Measurements from ENCODE around the gene PLPP4. TPM values are rescaled to one million over a fixed set of nuclear protein-coding genes. Genes with fewer than 3 reads are reported as not detected.

PLPP4 gene
- total RNA-seq, 1 donor from 2014 or later: not detected

DNA sequence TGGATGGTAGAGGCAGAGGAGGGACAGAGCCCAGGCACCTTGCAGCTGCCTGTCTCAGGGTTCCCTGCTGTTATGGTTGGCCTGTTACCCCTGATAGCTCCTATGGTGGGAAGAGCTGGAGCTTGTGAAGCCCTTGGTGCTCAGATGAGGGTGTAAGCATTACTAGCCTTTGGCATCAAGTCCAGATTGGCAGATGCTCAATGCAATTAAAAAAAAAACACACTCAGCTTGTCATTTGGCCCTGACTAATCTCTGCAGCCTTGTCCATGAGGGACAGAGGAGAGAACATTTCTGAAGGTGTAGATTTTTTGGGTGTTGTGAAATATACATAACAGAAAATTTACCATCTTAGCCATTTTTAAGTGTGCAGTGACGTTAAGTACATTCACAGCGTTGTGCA, 86.3 kb downstream of the PLPP4 start:
- no peaks in the 10 kb centered on the region for H3K36me3 Mint-ChIP-seq

DNA sequence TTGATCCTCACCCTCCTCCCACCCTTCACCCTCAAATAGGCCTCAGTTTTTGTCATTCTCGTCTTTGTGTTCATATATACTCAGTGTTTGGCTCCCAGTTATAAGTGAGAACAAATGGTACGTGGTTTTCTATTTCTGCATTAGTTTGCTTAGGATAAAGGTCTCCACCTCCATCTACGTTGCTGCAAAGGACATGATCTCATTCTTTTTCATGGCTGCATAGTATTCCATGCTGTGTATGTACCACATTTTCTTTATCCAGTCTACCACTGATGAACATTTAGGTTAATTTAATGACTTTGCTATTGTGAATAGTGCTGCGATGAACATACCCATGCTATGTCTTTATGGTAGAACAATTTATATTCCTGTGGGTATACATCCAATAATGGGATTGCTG, 91.2 kb downstream of the PLPP4 start:
- peak overlapping the region; percentile 3 for H3K4me3 Mint-ChIP-seq
- H3K27ac ChIP-seq: no peak overlapping the region
- no peaks in the 10 kb centered on the region for H3K36me3 ChIP-seq
- no peaks in the 10 kb centered on the region for H3K4me1 ChIP-seq
- no peak overlapping the region for H3K27ac Mint-ChIP-seq
- H3K27me3 Mint-ChIP-seq (ENCODE audit: insufficient read depth, low read depth): no peaks in the 10 kb centered on the region
- H3K27me3 ChIP-seq: no peaks in the 10 kb centered on the region
- H3K4me3 ChIP-seq: no peak overlapping the region
- no peaks in the 10 kb centered on the region for H4K20me1 ChIP-seq (ENCODE audit: low read depth)
- TF ChIP-seq EZH2 (IDR thresholded peaks at IDR 0.05) (no peak), CTCF (IDR thresholded peaks at IDR 0.05) (no peak), EZH2phosphoT487 (IDR thresholded peaks at IDR 0.05) (no peak)
- H3F3A ChIP-seq (ENCODE audit: low read depth): no peaks in the 10 kb centered on the region
- H3K36me3 Mint-ChIP-seq: no peaks in the 10 kb centered on the region
- peaks cover 4% of the 10 kb centered on the region for H3K4me1 Mint-ChIP-seq
- DNase-seq (ENCODE audit: low spot score): no peak
- no peak overlapping the region for H2AFZ ChIP-seq (replicated peaks)
- H3K9me3 Mint-ChIP-seq: peaks cover 7% of the 10 kb centered on the region
- H3K9me3 ChIP-seq (ENCODE audit: low read depth): peaks cover 3% of the 10 kb centered on the region
- no peaks in the 10 kb centered on the region for H3K79me2 ChIP-seq (ENCODE audit: low read depth)
- H3K4me2 ChIP-seq: no peak overlapping the region
- no peak overlapping the region for H3K9ac ChIP-seq

More for the DNA sequence above, 86.3 kb downstream of the PLPP4 start:
- H3K9me3 ChIP-seq (ENCODE audit: low read depth): peaks cover under 1% of the 10 kb centered on the region
- peaks cover 34% of the 10 kb centered on the region for H3K4me1 ChIP-seq
- H3K9ac ChIP-seq: no peak overlapping the region
- Mint-ChIP-seq H3K4me1 (peaks cover 37% of the 10 kb centered on the region), H3K27me3 (ENCODE audit: insufficient read depth, low read depth) (peaks cover 8% of the 10 kb centered on the region), H3K27ac (no peak overlapping the region), H3K9me3 (no peaks in the 10 kb centered on the region), H3K4me3 (no peak overlapping the region)
- H3K79me2 ChIP-seq (ENCODE audit: low read depth): no peaks in the 10 kb centered on the region
- H3K27me3 ChIP-seq: no peaks in the 10 kb centered on the region
- H3K4me2 ChIP-seq: no peak overlapping the region
- no peak for DNase-seq (ENCODE audit: low spot score)
- no peak overlapping the region for H2AFZ ChIP-seq (replicated peaks)
- H3F3A ChIP-seq (ENCODE audit: low read depth): peaks cover 12% of the 10 kb centered on the region
- no peaks in the 10 kb centered on the region for H3K36me3 ChIP-seq
- TF ChIP-seq CTCF (IDR thresholded peaks at IDR 0.05) (no peak), EZH2 (IDR thresholded peaks at IDR 0.05) (no peak)
- H3K4me3 ChIP-seq: no peak overlapping the region
- no peak overlapping the region for H3K27ac ChIP-seq
- H4K20me1 ChIP-seq (ENCODE audit: low read depth): no peaks in the 10 kb centered on the region

DNA sequence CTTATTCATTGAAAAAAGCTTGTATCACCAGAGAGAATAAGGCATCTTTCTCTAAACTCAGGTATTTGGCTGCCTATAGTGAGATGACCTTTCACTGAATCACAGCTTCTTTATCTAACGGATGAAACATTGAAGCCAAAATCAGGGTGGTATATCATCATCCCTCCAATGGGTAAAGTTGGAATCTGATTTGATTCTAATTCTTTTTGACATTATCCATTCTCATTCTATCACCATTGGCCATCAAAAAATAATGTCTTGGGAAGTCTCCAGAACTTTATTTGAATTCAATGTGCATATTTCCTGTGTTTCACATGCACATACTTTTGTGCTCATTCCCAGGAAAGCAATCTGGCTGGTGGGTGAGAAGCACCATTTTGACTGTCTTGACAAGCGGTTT, 95.2 kb downstream of the PLPP4 start:
- no peaks in the 10 kb centered on the region for H3K36me3 ChIP-seq
- no peaks in the 10 kb centered on the region for H3K27me3 ChIP-seq
- no peak overlapping the region for H3K4me2 ChIP-seq
- H3K27me3 Mint-ChIP-seq (ENCODE audit: insufficient read depth, low read depth): peaks cover 4% of the 10 kb centered on the region
- H3K4me3 ChIP-seq: no peak overlapping the region
- no peaks in the 10 kb centered on the region for H3K79me2 ChIP-seq (ENCODE audit: low read depth)
- H3K36me3 Mint-ChIP-seq: no peaks in the 10 kb centered on the region
- H3K4me3 Mint-ChIP-seq: no peak overlapping the region
- H3K9me3 Mint-ChIP-seq: peaks cover 17% of the 10 kb centered on the region
- no peak for DNase-seq (ENCODE audit: low spot score)
- H3K9me3 ChIP-seq (ENCODE audit: low read depth): peaks cover 3% of the 10 kb centered on the region
- no peaks in the 10 kb centered on the region for H4K20me1 ChIP-seq (ENCODE audit: low read depth)
- H3K4me1 Mint-ChIP-seq: peaks cover 18% of the 10 kb centered on the region
- H3K9ac ChIP-seq: no peak overlapping the region
- no peak overlapping the region for H3K27ac Mint-ChIP-seq
- TF ChIP-seq EZH2phosphoT487 (IDR thresholded peaks at IDR 0.05): no peak
- no peak for TF ChIP-seq CTCF (IDR thresholded peaks at IDR 0.05)
- TF ChIP-seq EZH2 (IDR thresholded peaks at IDR 0.05): no peak
- H3K27ac ChIP-seq: no peak overlapping the region
- H2AFZ ChIP-seq (replicated peaks): no peak overlapping the region
- peaks cover 19% of the 10 kb centered on the region for H3F3A ChIP-seq (ENCODE audit: low read depth)
- peaks cover 19% of the 10 kb centered on the region for H3K4me1 ChIP-seq
